ENCODE results near the gene IYD.

Gene IYD

DNA sequence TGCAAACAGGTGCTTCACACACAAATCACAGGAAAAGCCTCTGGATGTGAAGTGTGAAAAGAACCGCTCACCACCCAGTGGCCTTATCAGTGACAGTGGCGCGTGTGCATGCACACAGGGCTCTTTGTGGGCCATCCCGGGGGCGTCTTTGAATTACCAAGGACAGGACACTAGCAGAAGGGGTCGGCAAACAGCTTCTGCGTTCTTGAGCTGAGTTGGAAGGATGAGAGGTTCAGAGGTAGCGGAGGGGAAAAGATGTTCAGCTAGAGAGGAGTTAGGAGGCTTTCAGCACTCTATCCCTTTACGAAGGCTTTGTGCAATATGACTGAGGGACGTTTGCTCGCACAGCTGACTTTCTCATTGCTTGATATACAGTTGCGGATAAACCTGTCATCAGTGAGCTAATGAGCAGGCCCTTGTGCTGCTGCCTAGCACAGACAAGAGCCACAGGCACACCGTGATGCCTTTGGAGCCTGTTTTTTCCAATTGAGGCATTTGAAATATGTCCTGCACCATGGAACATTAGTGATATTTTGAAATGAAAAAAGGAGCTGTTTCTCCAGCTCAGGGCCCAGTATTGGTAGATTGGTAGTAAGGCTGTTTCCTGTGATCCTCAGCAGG lies 83.1 kb downstream of the IYD start:
- TF ChIP-seq, protein P1, sequence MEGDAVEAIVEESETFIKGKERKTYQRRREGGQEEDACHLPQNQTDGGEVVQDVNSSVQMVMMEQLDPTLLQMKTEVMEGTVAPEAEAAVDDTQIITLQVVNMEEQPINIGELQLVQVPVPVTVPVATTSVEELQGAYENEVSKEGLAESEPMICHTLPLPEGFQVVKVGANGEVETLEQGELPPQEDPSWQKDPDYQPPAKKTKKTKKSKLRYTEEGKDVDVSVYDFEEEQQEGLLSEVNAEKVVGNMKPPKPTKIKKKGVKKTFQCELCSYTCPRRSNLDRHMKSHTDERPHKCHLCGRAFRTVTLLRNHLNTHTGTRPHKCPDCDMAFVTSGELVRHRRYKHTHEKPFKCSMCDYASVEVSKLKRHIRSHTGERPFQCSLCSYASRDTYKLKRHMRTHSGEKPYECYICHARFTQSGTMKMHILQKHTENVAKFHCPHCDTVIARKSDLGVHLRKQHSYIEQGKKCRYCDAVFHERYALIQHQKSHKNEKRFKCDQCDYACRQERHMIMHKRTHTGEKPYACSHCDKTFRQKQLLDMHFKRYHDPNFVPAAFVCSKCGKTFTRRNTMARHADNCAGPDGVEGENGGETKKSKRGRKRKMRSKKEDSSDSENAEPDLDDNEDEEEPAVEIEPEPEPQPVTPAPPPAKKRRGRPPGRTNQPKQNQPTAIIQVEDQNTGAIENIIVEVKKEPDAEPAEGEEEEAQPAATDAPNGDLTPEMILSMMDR (conservative IDR thresholded peaks at IDR 0.05), result no peak
- H3K27ac ChIP-seq, result no peak overlapping the region

DNA sequence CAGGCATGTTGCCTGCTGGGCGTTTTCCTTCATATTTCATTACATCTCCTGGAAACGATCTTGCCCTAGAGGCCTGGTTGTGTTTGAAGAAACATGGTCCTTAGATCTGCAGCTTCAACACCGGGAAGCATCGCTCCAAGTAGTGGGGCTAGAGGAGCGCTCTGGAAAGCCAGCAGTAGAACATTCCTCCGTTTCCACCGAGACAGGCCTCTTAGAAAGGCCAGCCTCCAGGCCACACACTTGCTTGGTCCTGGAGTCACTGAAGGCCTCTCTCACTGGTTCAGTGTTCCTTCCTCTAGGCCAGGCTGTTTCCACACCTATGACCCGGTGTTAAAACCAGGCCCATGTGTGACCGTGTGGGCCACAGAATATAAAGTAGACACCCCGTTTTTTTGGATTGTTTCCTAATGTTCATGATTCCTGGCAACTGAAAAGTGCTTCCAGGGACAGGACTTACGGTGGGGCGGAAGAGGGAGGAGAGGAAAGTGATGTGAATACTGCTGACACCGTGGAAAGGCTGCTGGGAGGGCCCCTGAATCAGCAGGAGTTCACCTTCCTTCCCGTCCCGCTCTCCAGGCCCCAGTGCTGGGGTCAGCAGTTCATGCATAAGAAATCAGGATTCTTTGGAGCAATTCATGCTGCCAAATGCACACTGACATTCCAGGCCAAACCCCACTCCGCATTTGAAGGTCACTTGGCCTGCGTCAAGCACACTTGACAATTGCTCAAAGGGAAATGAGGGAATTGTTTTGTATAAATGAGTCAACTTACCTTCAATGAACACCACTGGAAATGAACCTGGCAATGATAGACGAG lies 83.8 kb downstream of the IYD start:
- H3K27ac ChIP-seq, result no peak overlapping the region
- TF ChIP-seq, protein P1 (conservative IDR thresholded peaks at IDR 0.05), result no peak

DNA sequence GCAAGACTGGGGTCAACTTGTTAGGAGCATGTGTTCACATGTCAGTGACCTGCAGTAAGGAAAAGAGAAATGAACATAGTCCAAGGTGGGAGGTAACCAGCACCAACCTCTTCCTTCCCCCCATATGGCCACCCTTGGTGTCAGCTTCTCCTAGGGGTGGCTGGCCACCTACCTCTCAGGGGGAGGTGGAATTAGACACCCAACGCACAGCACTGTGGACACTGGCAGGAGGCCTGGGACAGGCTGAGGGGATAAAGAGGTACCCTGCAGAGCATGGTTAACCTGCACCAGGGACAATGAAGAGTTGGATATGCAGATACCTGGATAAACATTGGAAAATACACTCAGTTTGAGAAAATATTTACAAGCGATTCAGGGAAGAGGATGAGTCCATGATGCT lies 84.5 kb downstream of the IYD start:
- H3K27ac ChIP-seq, result no peak overlapping the region
- TF ChIP-seq, protein P1 (conservative IDR thresholded peaks at IDR 0.05), result no peak
